H1 (cell line): Measurements from ENCODE around the gene CHCHD3. TPM values are rescaled to one million over a fixed set of nuclear protein-coding genes. Genes with fewer than 3 reads are reported as not detected.

Experiments used
- CTCF ChIA-PET: fragments of 300-600 bp; sonication (Branson Sonifier 250); formaldehyde crosslinking; loops from one replicate; lab custom pipeline; 2021; ENCODE audit not compliant: partially characterized antibody; lab: Charles Lee
- POLR2A ChIA-PET: fragments of 300-600 bp; sonication (Branson Sonifier 250); formaldehyde crosslinking; loops from one replicate; lab custom pipeline; 2021; ENCODE audit warnings: inconsistent platforms; ENCODE audit not compliant: partially characterized antibody; lab: Charles Lee
- DNase-seq, 2 experiments: peaks; one replicate each; pipeline versions ENCODE4 v3.0.0 to v3.0.0-alpha.2; 2010 to 2022; ENCODE audit warnings: low spot score in 2 of 2, low read depth in 1 of 2, mixed read lengths in 1 of 2
- FAIRE-seq: peaks from 2 replicates; lab custom pipeline; 2011; peaks lifted over from hg19 to GRCh38; lab: Jason Lieb, UNC
- H2AFZ ChIP-seq: 2 replicates; pipeline ENCODE4 v1.8.1; 2012; ENCODE audit warnings: low read length, inconsistent platforms
- H2AK5ac ChIP-seq: 2 replicates; pipeline ENCODE4 v1.6.1; 2013; ENCODE audit warnings: low read depth, low read length
- H2BK120ac ChIP-seq: replicated peaks from 2 replicates; pipeline ENCODE3; 2013; ENCODE audit warnings: low read depth, low read length, inconsistent platforms
- H2BK12ac ChIP-seq: 2 replicates; pipeline ENCODE4 v1.6.1; 2013; ENCODE audit warnings: low read depth, low read length
- H2BK15ac ChIP-seq: 2 replicates; pipeline ENCODE4 v1.6.1; 2013; ENCODE audit warnings: low read length
- H2BK20ac ChIP-seq: 2 replicates; pipeline ENCODE4 v1.6.1; 2013; ENCODE audit warnings: low read length
- H2BK5ac ChIP-seq: 2 replicates; pipeline ENCODE4 v1.6.1; 2013; ENCODE audit warnings: low read depth, low read length
- H3K14ac ChIP-seq: 2 replicates; pipeline ENCODE4 v1.6.1; 2013; ENCODE audit warnings: inconsistent platforms; ENCODE audit not compliant: insufficient read length
- H3K18ac ChIP-seq: 2 replicates; pipeline ENCODE4 v1.6.1; 2013; ENCODE audit warnings: low read length; ENCODE audit errors: extremely low read depth
- H3K23ac ChIP-seq: 2 replicates; pipeline ENCODE4 v1.6.1; 2013; ENCODE audit warnings: inconsistent platforms; ENCODE audit not compliant: insufficient read length
- H3K23me2 ChIP-seq: 2 replicates; pipeline ENCODE4 v1.6.1; 2013; ENCODE audit warnings: low read depth, low read length
- H3K27ac ChIP-seq: 2 replicates; pipeline ENCODE4 v1.6.1; 2011; ENCODE audit warnings: low read depth, low read length, inconsistent platforms
- H3K27me3 ChIP-seq, 4 experiments: replicated peaks in 1 of 4; 1 replicate in 1 of 4; 2 replicates in 3 of 4; pipeline versions ENCODE4 v1.6.1 to v1.8.1; 2011 to 2013; ENCODE audit warnings: low read length in 3 of 4, mild to moderate bottlenecking in 3 of 4, inconsistent platforms in 2 of 4, mixed read lengths in 2 of 4, moderate library complexity in 1 of 4; ENCODE audit not compliant: control insufficient read depth in 3 of 4, insufficient read depth in 3 of 4; ENCODE audit errors: extremely low read depth in 1 of 4
- H3K36me3 ChIP-seq, 4 experiments: 2 replicates each; pipeline versions ENCODE4 v1.6.1 to v1.8.1; 2011 to 2013; ENCODE audit warnings: mild to moderate bottlenecking in 4 of 4, low read length in 3 of 4, moderate library complexity in 2 of 4, control low read depth in 1 of 4, inconsistent platforms in 1 of 4; ENCODE audit not compliant: insufficient read depth in 4 of 4, control insufficient read depth in 2 of 4
- H3K4ac ChIP-seq: replicated peaks from 2 replicates; pipeline ENCODE3; 2013; ENCODE audit warnings: low read length, low read depth, mixed read lengths, inconsistent platforms; ENCODE audit not compliant: insufficient read length
- H3K4me1 ChIP-seq, 4 experiments: replicated peaks in 1 of 4; 1 replicate in 1 of 4; 2 replicates in 3 of 4; pipeline versions ENCODE4 v1.6.1 to v1.8.1; 2011 to 2013; ENCODE audit warnings: low read length in 3 of 4, inconsistent platforms in 2 of 4, mixed read lengths in 1 of 4; ENCODE audit not compliant: insufficient read depth in 4 of 4, control insufficient read depth in 3 of 4
- H3K4me2 ChIP-seq, 2 experiments: 2 replicates each; pipeline versions ENCODE4 v1.6.1 to v1.8.1; 2011 to 2013; ENCODE audit warnings: low read depth in 2 of 2, low read length in 2 of 2, control low read depth in 1 of 2, inconsistent platforms in 1 of 2, mild to moderate bottlenecking in 1 of 2; ENCODE audit not compliant: insufficient read depth in 1 of 2
- H3K4me3 ChIP-seq, 4 experiments: fragments of 200-600, 300-600 bp in 1 of 4; sonication (generic), shearing (Covaris generic), sonication (Bioruptor Twin) in 1 of 4; 2 replicates each; pipeline versions ENCODE4 v1.5.1 to v1.8.1; 2011 to 2016; ENCODE audit warnings: low read length in 4 of 4, low read depth in 3 of 4, control low read depth in 2 of 4, inconsistent platforms in 2 of 4, mild to moderate bottlenecking in 2 of 4, mixed read lengths in 1 of 4, moderate library complexity in 1 of 4; ENCODE audit not compliant: insufficient read depth in 2 of 4; ENCODE audit errors: extremely low read depth in 1 of 4
- H3K56ac ChIP-seq: replicated peaks from 2 replicates; pipeline ENCODE3; 2013; ENCODE audit warnings: low read depth, mild to moderate bottlenecking, mixed read lengths, low read length, inconsistent platforms; ENCODE audit not compliant: insufficient read length
- H3K79me1 ChIP-seq: 2 replicates; pipeline ENCODE4 v1.6.1; 2013; ENCODE audit warnings: low read depth, low read length, control low read depth
- H3K79me2 ChIP-seq, 2 experiments: 2 replicates each; pipeline versions ENCODE4 v1.6.1 to v1.8.1; 2012 to 2013; ENCODE audit warnings: low read length in 2 of 2, mild to moderate bottlenecking in 2 of 2, inconsistent platforms in 1 of 2; ENCODE audit not compliant: insufficient read depth in 2 of 2, control insufficient read depth in 1 of 2
- H3K9ac ChIP-seq, 4 experiments: replicated peaks in 1 of 4; 1 replicate in 1 of 4; 2 replicates in 3 of 4; pipeline versions ENCODE4 v1.6.1 to v1.8.1; 2011 to 2013; ENCODE audit warnings: low read depth in 3 of 4, low read length in 3 of 4, control low read depth in 2 of 4, mild to moderate bottlenecking in 2 of 4, moderate library complexity in 2 of 4, inconsistent platforms in 1 of 4; ENCODE audit errors: extremely low read depth in 1 of 4
- H3K9me3 ChIP-seq, 2 experiments: 2 replicates each; pipeline versions ENCODE4 v1.6.1 to v1.8.1; 2012 to 2013; ENCODE audit warnings: mild to moderate bottlenecking in 2 of 2, moderate library complexity in 2 of 2, control low read depth in 1 of 2, inconsistent platforms in 1 of 2, low read depth in 1 of 2, low read length in 1 of 2, mixed read lengths in 1 of 2; ENCODE audit not compliant: insufficient read depth in 2 of 2
- H4K20me1 ChIP-seq, 2 experiments: replicated peaks in 1 of 2; 2 replicates each; pipeline versions ENCODE3 to v1.8.1; 2011 to 2013; ENCODE audit warnings: inconsistent platforms in 2 of 2, low read length in 2 of 2, mild to moderate bottlenecking in 1 of 2; ENCODE audit not compliant: insufficient read depth in 2 of 2, control insufficient read depth in 1 of 2
- H4K5ac ChIP-seq: 2 replicates; pipeline ENCODE4 v1.6.1; 2013; ENCODE audit warnings: low read length, low read depth, mixed read lengths, inconsistent platforms; ENCODE audit not compliant: insufficient read length
- H4K8ac ChIP-seq: 2 replicates; pipeline ENCODE4 v1.8.0; 2013; ENCODE audit warnings: mild to moderate bottlenecking, moderate library complexity, low read length, inconsistent platforms; ENCODE audit not compliant: insufficient read depth; ENCODE audit errors: extremely low read depth
- H4K91ac ChIP-seq: replicated peaks from 2 replicates; pipeline ENCODE3; 2013; ENCODE audit warnings: low read length, mixed read lengths, inconsistent platforms; ENCODE audit not compliant: insufficient read length
- CHD1 ChIP-seq: IDR thresholded peaks from 2 replicates; pipeline ENCODE4 v1.6.1; 2012; ENCODE audit warnings: low read depth, low read length, improper control_type of control experiment
- CREB1 ChIP-seq: IDR thresholded peaks from 2 replicates; pipeline ENCODE4 v1.6.1; 2012; ENCODE audit warnings: inconsistent platforms
- KDM1A ChIP-seq: fragments of 200-600, 300-600 bp; sonication (generic); IDR thresholded peaks from 2 replicates; pipeline ENCODE4 v1.7.1; 2016; ENCODE audit warnings: mild to moderate bottlenecking, low read length, borderline replicate concordance
- RBBP5 ChIP-seq: IDR thresholded peaks from 2 replicates; pipeline ENCODE4 v1.7.1; 2012; ENCODE audit warnings: low read depth, mild to moderate bottlenecking, inconsistent platforms, low read length, moderate library complexity, borderline replicate concordance
- SAP30 ChIP-seq: fragments of 300-600 bp; sonication (generic); IDR thresholded peaks from 2 replicates; pipeline ENCODE4 v1.7.1; 2012; ENCODE audit warnings: low read length, moderate library complexity, mild to moderate bottlenecking, inconsistent platforms; ENCODE audit not compliant: insufficient read depth, insufficient replicate concordance
- SP2 ChIP-seq: IDR thresholded peaks from 2 replicates; pipeline ENCODE4 v1.6.1; 2012; ENCODE audit warnings: mild to moderate bottlenecking, low read length, inconsistent platforms
- SUZ12 ChIP-seq: fragments of 200-600 bp; sonication (generic); IDR thresholded peaks from 2 replicates; pipeline ENCODE4 v1.6.1; 2012; ENCODE audit warnings: mild to moderate bottlenecking, inconsistent platforms, low read length, moderate library complexity, mixed read lengths
- WGBS, 2 experiments: shearing (Covaris generic) in 1 of 2; methylation state at CpG; one replicate each; pipeline versions ENCODE4 v1.1.6 to v1.1.7; 2013 to 2015; ENCODE audit warnings: low lambda C conversion rate in 2 of 2, mixed read lengths in 2 of 2, inconsistent platforms in 1 of 2, low coverage in 1 of 2, missing lambda C conversion rate in 1 of 2; ENCODE audit not compliant: insufficient replicate concordance in 2 of 2, insufficient coverage in 1 of 2, insufficient read length in 1 of 2; ENCODE audit errors: extremely low coverage in 1 of 2, missing lambda C conversion rate in 1 of 2; 5-methylcytosine and 5-hydroxymethylcytosine counted together
- polyA plus RNA-seq, 7 experiments: library from polyadenylated mRNA; depleted of rRNA in 3 of 7; stranded (reverse) in 5 of 7; unstranded in 2 of 7; fragments of >200 nt in 5 of 7; fragments of 200-250 nt in 2 of 7; gene quantifications; 1 replicate in 5 of 7; 2 replicates in 1 of 7; 4 replicates in 1 of 7; pipeline versions ENCODE4 v1.2.1 to v1.2.3, GENCODE V29; 2011 to 2013; ENCODE audit warnings: missing spikeins in 2 of 7, mixed read lengths in 2 of 7
- total RNA-seq: library from RNA; stranded (reverse); fragmentation: NEBNext Ultra II Directional; extraction: Animal tissue kit (Norgen Biotek cat#: 25700); gene quantifications from 2 replicates; pipeline ENCODE4 v1.2.1, GENCODE V29; 2021

CHCHD3 gene
- total and polyA plus RNA-seq, 2 of the 8 experiments (the other 6 are each of a cell fraction or from before 2014, with no cell fraction given) = 42.9 to 137 TPM

GRCh38 chr7:133039614-133040013 is 42.3 kb downstream of the CHCHD3 start:
- ChIA-PET POLR2A (interaction anchor here (0.6 to 1.1 kb wide), 2 partner anchors 11 to 193 kb away, joined by 3 read pairs; no protein-coding TSS in a partner anchor), CTCF (no interaction called here)
- Histone ChIP-seq H3K79me1 (peaks cover 2% of the 10 kb centered on the region; the same call in 1 of the 2 replicates), H3K4me2 (no peak overlapping the region), H2BK12ac (peak overlapping the region; percentile 71; the same call in 1 of the 2 replicates), H3K36me3 (no peaks in the 10 kb centered on the region), H2BK120ac (no peak overlapping the region), H3K9ac (no peak overlapping the region; a peak in 1 of 7 replicates), H3K23ac (no peak overlapping the region), H2BK20ac (no peak overlapping the region), H3K18ac (no peak overlapping the region), H4K91ac (no peak overlapping the region), H2AFZ (no peak overlapping the region), H2BK15ac (no peak overlapping the region), H3K4ac (no peak overlapping the region), H3K9me3 (no peaks in the 10 kb centered on the region), H3K14ac (no peak overlapping the region), H3K23me2 (no peaks in the 10 kb centered on the region), H3K79me2 (peaks cover 0 to 85% of the 10 kb centered on the region in 2 experiments; a peak in 3 of 4 replicates), H2AK5ac (0 out of 2 replicates have a peak overlapping the region, but pooled peaks have one; percentile 77), H4K8ac (no peak overlapping the region), H4K20me1 (peaks cover 3 to 10% of the 10 kb centered on the region in 2 experiments), H2BK5ac (no peak overlapping the region), H3K4me1 (peaks cover 0 to 11% (median 6%) of the 10 kb centered on the region in 4 experiments), H3K27ac (no peak overlapping the region), H3K27me3 (no peaks in the 10 kb centered on the region), H4K5ac (no peak overlapping the region), H3K4me3 (no peak overlapping the region), H3K56ac (no peak overlapping the region)
- no peak for FAIRE-seq
- WGBS, 2 experiments = 94% methylated on average over 2 of the region's 2 CpGs; no CpG with 5 or more reads in 1 of the 2 experiments
- no peak for DNase-seq
- TF ChIP-seq CHD1 (no peak), SAP30 (no peak), KDM1A (no peak), CREB1 (no peak), RBBP5 (no peak), SUZ12 (no peak), SP2 (no peak)
